ENCODE measurements around the gene PTPRU. TPM values are rescaled to one million over a fixed set of nuclear protein-coding genes. Genes with fewer than 3 reads are reported as not detected.

Gene PTPRU
- total and polyA plus RNA-seq, 2 of the 8 experiments (the other 6 are each of a cell fraction or from before 2014, with no cell fraction given) = 33.8 to 41.8 TPM

DNA sequence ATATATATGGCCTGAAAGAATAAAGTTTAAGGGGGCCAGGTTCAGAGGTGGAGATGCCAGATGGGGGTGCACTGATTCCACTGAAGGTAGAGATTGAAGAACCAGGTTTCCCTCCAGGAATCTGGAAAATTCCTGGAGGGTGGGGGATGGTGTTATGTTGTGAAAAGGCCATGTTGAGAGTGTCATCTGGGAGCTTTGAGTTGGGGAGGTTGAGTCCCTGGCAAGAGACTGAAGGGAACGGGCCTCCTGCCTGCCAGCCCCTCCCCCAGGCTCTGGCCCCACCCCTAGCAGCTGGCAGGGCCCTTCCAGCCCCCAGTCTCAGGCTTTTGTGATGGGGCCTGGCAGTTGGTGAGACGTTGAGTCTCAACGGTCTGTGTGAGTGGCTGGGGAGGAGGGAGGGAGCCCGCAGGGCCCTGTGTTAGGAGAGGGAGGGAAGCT, 4.1 kb downstream of the PTPRU start:
- Histone ChIP-seq H3K23me2 (ENCODE audit: low read depth, low read length) (peaks cover 21% of the 10 kb centered on the region), H2AFZ (ENCODE audit: low read length) (no peak overlapping the region), H3K79me1 (ENCODE audit: low read depth, low read length) (peaks cover 4% of the 10 kb centered on the region; the same call in 1 of the 2 replicates), H2AK5ac (ENCODE audit: low read depth, low read length) (0 out of 2 replicates have a peak overlapping the region, but pooled peaks have one; percentile 92), H3K56ac (replicated peaks; ENCODE audit: insufficient read length, low read depth, low read length) (no peak overlapping the region), H3K23ac (ENCODE audit: insufficient read length) (no peak overlapping the region), H4K8ac (ENCODE audit: extremely low read depth, insufficient read depth, low read length) (no peak overlapping the region), H3K14ac (ENCODE audit: insufficient read length) (no peak overlapping the region), H3K36me3 (ENCODE audit: control insufficient read depth in 2 of 4, insufficient read depth in 4 of 4, low read length in 3 of 4) (no peaks in the 10 kb centered on the region; a peak in 1 of 8 replicates), H4K5ac (ENCODE audit: insufficient read length, low read depth, low read length) (no peak overlapping the region), H3K4ac (replicated peaks; ENCODE audit: insufficient read length, low read depth, low read length) (no peak overlapping the region), H3K9ac (replicated peaks in 1 of 4; ENCODE audit: extremely low read depth in 1 of 4, low read depth in 3 of 4, low read length in 3 of 4) (no peak overlapping the region), H3K4me3 (ENCODE audit: extremely low read depth in 1 of 4, insufficient read depth in 2 of 4, low read depth in 3 of 4, low read length in 4 of 4) (no peak overlapping the region), H3K27ac (ENCODE audit: low read depth, low read length) (no peak overlapping the region), H2BK12ac (ENCODE audit: low read depth, low read length) (no peak overlapping the region), H2BK15ac (ENCODE audit: low read length) (no peak overlapping the region), H4K91ac (replicated peaks; ENCODE audit: insufficient read length, low read length) (peak overlapping the region; percentile 89), H3K18ac (ENCODE audit: extremely low read depth, low read length) (no peak overlapping the region), H3K4me1 (replicated peaks in 1 of 4; ENCODE audit: control insufficient read depth in 3 of 4, insufficient read depth in 4 of 4, low read length in 3 of 4) (peaks cover 10 to 36% (median 24%) of the 10 kb centered on the region in 4 experiments), H2BK20ac (ENCODE audit: low read length) (no peak overlapping the region), H3K27me3 (replicated peaks in 1 of 4; ENCODE audit: control insufficient read depth in 3 of 4, extremely low read depth in 1 of 4, insufficient read depth in 3 of 4, low read length in 3 of 4) (peaks cover 13 to 34% (median 29%) of the 10 kb centered on the region in 4 experiments), H3K4me2 (ENCODE audit: insufficient read depth in 1 of 2, low read depth in 2 of 2, low read length in 2 of 2) (peak overlapping the region; percentile 4 to 19; a peak in 1 of 4 replicates), H2BK120ac (replicated peaks; ENCODE audit: low read depth, low read length) (no peak overlapping the region), H3K9me3 (ENCODE audit: insufficient read depth in 2 of 2, low read depth in 1 of 2, low read length in 1 of 2) (no peaks in the 10 kb centered on the region), H3K79me2 (ENCODE audit: control insufficient read depth in 1 of 2, insufficient read depth in 2 of 2, low read length in 2 of 2) (no peaks in the 10 kb centered on the region; a peak in 1 of 4 replicates), H4K20me1 (replicated peaks in 1 of 2; ENCODE audit: control insufficient read depth in 1 of 2, insufficient read depth in 2 of 2, low read length in 2 of 2) (peaks cover 0 to 8% of the 10 kb centered on the region in 2 experiments), H2BK5ac (ENCODE audit: low read depth, low read length) (0 out of 2 replicates have a peak overlapping the region, but pooled peaks have one; percentile 62)
- ChIA-PET CTCF (ENCODE audit: partially characterized antibody) (interaction anchor here (0.7 to 12.3 kb wide), 37 partner anchors 9 to 1476 kb away, joined by 3 to 113 read pairs (median 5); partner anchors contain the start of gene MECR), POLR2A (ENCODE audit: partially characterized antibody) (interaction anchor here (0.6 to 2.2 kb wide), 7 partner anchors 10 to 449 kb away, joined by 3 to 11 read pairs (median 4); partner anchors contain the start of gene MECR)
- DNase-seq (ENCODE audit: low read depth in 1 of 2, low spot score in 2 of 2) (peak; percentile 70 to 85), FAIRE-seq (peak; percentile 81)
- 17% methylated on average over 3 of the region's 4 CpGs; no CpG with 5 or more reads in 1 of the 2 experiments for WGBS, 2 experiments (ENCODE audit: extremely low coverage in 1 of 2, insufficient coverage in 1 of 2, insufficient read length in 1 of 2, insufficient replicate concordance in 2 of 2, low coverage in 1 of 2, low lambda C conversion rate in 2 of 2, missing lambda C conversion rate in 1 of 2)
- TF ChIP-seq CREB1 (IDR thresholded peaks at IDR 0.05) (0 out of 2 replicates have a peak, but pooled peaks have one; percentile 34), YY1 (IDR thresholded peaks at IDR 0.05; ENCODE audit: low read depth, low read length) (0 out of 2 replicates have a peak, but pooled peaks have one; percentile 7), EP300 (IDR thresholded peaks at IDR 0.05; ENCODE audit: borderline replicate concordance in 1 of 2, low read depth in 2 of 2, low read length in 2 of 2) (peak in 1 of 2 experiments; percentile 52; a peak in 1 of 3 replicates), RAD21 (IDR thresholded peaks at IDR 0.05 in 1 of 2, conservative IDR thresholded peaks at IDR 0.05 in 1 of 2; ENCODE audit: low read depth in 2 of 2, low read length in 2 of 2) (peak; percentile 87 to 91), CHD2 (IDR thresholded peaks at IDR 0.05; ENCODE audit: low read length) (0 out of 2 replicates have a peak, but pooled peaks have one; percentile 30), HDAC2 (IDR thresholded peaks at IDR 0.05; ENCODE audit: borderline replicate concordance in 1 of 2, low read depth in 2 of 2, low read length in 2 of 2) (no peak), SP4 (IDR thresholded peaks at IDR 0.05; ENCODE audit: low read length) (0 out of 2 replicates have a peak, but pooled peaks have one; percentile 43), TEAD4 (IDR thresholded peaks at IDR 0.05; ENCODE audit: low read depth, low read length) (peak; percentile 91), TAF1 (IDR thresholded peaks at IDR 0.05; ENCODE audit: low read depth, low read length) (no peak), ASH2L (IDR thresholded peaks at IDR 0.05; ENCODE audit: low read length) (peak; percentile 53), SP1 (IDR thresholded peaks at IDR 0.05; ENCODE audit: low read depth, low read length) (peak; percentile 78)
- TF ChIP-seq, protein P1, sequence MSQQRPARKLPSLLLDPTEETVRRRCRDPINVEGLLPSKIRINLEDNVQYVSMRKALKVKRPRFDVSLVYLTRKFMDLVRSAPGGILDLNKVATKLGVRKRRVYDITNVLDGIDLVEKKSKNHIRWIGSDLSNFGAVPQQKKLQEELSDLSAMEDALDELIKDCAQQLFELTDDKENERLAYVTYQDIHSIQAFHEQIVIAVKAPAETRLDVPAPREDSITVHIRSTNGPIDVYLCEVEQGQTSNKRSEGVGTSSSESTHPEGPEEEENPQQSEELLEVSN (IDR thresholded peaks at IDR 0.05) = peak; percentile 54; the same call in 1 of the 2 replicates

Measured in H1 (cell line).